ENCODE measurements around the gene TPO.

GRCh38 chr2:1373830-1374229 lies 39.4 kb upstream of the TPO start:
- TF ChIP-seq, protein P1, sequence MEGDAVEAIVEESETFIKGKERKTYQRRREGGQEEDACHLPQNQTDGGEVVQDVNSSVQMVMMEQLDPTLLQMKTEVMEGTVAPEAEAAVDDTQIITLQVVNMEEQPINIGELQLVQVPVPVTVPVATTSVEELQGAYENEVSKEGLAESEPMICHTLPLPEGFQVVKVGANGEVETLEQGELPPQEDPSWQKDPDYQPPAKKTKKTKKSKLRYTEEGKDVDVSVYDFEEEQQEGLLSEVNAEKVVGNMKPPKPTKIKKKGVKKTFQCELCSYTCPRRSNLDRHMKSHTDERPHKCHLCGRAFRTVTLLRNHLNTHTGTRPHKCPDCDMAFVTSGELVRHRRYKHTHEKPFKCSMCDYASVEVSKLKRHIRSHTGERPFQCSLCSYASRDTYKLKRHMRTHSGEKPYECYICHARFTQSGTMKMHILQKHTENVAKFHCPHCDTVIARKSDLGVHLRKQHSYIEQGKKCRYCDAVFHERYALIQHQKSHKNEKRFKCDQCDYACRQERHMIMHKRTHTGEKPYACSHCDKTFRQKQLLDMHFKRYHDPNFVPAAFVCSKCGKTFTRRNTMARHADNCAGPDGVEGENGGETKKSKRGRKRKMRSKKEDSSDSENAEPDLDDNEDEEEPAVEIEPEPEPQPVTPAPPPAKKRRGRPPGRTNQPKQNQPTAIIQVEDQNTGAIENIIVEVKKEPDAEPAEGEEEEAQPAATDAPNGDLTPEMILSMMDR (IDR thresholded peaks at IDR 0.05; ENCODE audit: low read length) = no peak
- TF ChIP-seq EZH2 (optimal IDR thresholded peaks at IDR 0.05; ENCODE audit: low read depth, low read length) = no peak

Data from MM.1S (cell line).